Hematopoietic multipotent progenitor cell treated with erythropoietin and hydrocortisone succinate and interleukin-3 and kit ligand, for 4 days (in vitro differentiated cells): Measurements from ENCODE around the gene HIPK2.
"Not testable (repeated sequence)": the region's sequence is repeated elsewhere in the genome, so short reads cannot be mapped to it uniquely, and the experiment has no call there.

Experiments
- DNase-seq: peaks from one replicate; pipeline ENCODE4 v3.0.0-alpha.2; 2015

The HIPK2 gene

GRCh38 chr7:139613971-139614411 is 163.8 kb downstream of the HIPK2 start:
- no peak for DNase-seq

GRCh38 chr7:139611556-139611955 is 166.2 kb downstream of the HIPK2 start:
- not testable (repeated sequence) for DNase-seq

GRCh38 chr7:139610595-139610994 is 167.2 kb downstream of the HIPK2 start:
- no peak for DNase-seq

- no peak for DNase-seq
Measured at GRCh38 chr7:139603896-139604295, 173.9 kb downstream of the HIPK2 start.

- peak; percentile 44 for DNase-seq
Measured at GRCh38 chr7:139603282-139603681, 174.5 kb downstream of the HIPK2 start.

GRCh38 chr7:139602143-139602722 is 175.6 kb downstream of the HIPK2 start:
- DNase-seq = peak; percentile 78

GRCh38 chr7:139601176-139601575 is 176.6 kb downstream of the HIPK2 start:
- no peak for DNase-seq

- no peak for DNase-seq
Measured at GRCh38 chr7:139600306-139600705, 177.5 kb downstream of the HIPK2 start.

- no peak for DNase-seq
Measured at GRCh38 chr7:139598642-139599041, 179.2 kb downstream of the HIPK2 start.

GRCh38 chr7:139597028-139597427 is 180.8 kb downstream of the HIPK2 start:
- no peak for DNase-seq

- DNase-seq = no peak
Measured at GRCh38 chr7:139596626-139597025, 181.2 kb downstream of the HIPK2 start.

GRCh38 chr7:139595806-139596205 is 182.0 kb downstream of the HIPK2 start:
- no peak for DNase-seq

GRCh38 chr7:139594911-139595476 is 182.8 kb downstream of the HIPK2 start:
- DNase-seq = no peak

- DNase-seq = no peak
Measured at GRCh38 chr7:139594090-139594489, 183.7 kb downstream of the HIPK2 start.

- no peak for DNase-seq
Measured at GRCh38 chr7:139592801-139593461, 184.9 kb downstream of the HIPK2 start.

- DNase-seq = no peak
Measured at GRCh38 chr7:139591550-139592195, 186.1 kb downstream of the HIPK2 start.

GRCh38 chr7:139589474-139589873 is 188.3 kb downstream of the HIPK2 start:
- no peak for DNase-seq

GRCh38 chr7:139588632-139589031 is 189.2 kb downstream of the HIPK2 start:
- DNase-seq = peak; percentile 53

GRCh38 chr7:139587535-139587934 is 190.3 kb downstream of the HIPK2 start:
- no peak for DNase-seq

- DNase-seq = no peak
Measured at GRCh38 chr7:139586286-139586685, 191.5 kb downstream of the HIPK2 start.

- no peak for DNase-seq
Measured at GRCh38 chr7:139585042-139585441, 192.8 kb downstream of the HIPK2 start.

- DNase-seq = no peak
Measured at GRCh38 chr7:139583826-139584553, 193.8 kb downstream of the HIPK2 start.

- no peak for DNase-seq
Measured at GRCh38 chr7:139582671-139583155, 195.1 kb downstream of the HIPK2 start.
